Activated CD8-positive, alpha-beta T cell treated with anti-CD3 and anti-CD28 coated beads, Interleukin-2, amount 10 ng/mL, durations not matched to agents 7 days and 5 days (primary cell): Measurements from ENCODE around the gene KLRG1. TPM values are rescaled to one million over a fixed set of nuclear protein-coding genes. Genes with fewer than 3 reads are reported as not detected.
A peak's percentile ranks its signal among the peaks of the same experiment; 100 is the strongest.

Experiments
- ATAC-seq: fragments of 150-1000 bp; cut with Tn5 transposase; one replicate; pipeline ENCODE4 v1.10.0; 2021; ENCODE audit warnings: moderate library complexity
- CTCF ChIA-PET: fragments of 350-600 bp; sonication (Branson Sonifier 250); formaldehyde crosslinking; loops from one replicate; lab custom pipeline; 2021; ENCODE audit warnings: antibody characterized with exemption; lab: Charles Lee
- POLR2A ChIA-PET: fragments of 350-600 bp; sonication (Branson Sonifier 250); formaldehyde crosslinking; loops from one replicate; lab custom pipeline; 2021; ENCODE audit warnings: antibody characterized with exemption; lab: Charles Lee
- DNase-seq: peaks from one replicate; pipeline ENCODE4 v3.0.0-alpha.2; 2020
- H3K27ac Mint-ChIP-seq: one replicate; pipeline ENCODE4 v1.8.0; 2021; ENCODE audit warnings: mild to moderate bottlenecking, mixed read lengths
- H3K27me3 Mint-ChIP-seq: one replicate; pipeline ENCODE4 v1.8.0; 2021; ENCODE audit warnings: low read depth, mixed read lengths
- H3K36me3 Mint-ChIP-seq: one replicate; pipeline ENCODE4 v1.8.0; 2021; ENCODE audit warnings: low read depth, mixed read lengths
- H3K4me1 Mint-ChIP-seq: one replicate; pipeline ENCODE4 v1.8.0; 2021; ENCODE audit warnings: low read depth, mixed read lengths
- H3K4me3 Mint-ChIP-seq: one replicate; pipeline ENCODE4 v1.8.0; 2021; ENCODE audit warnings: mild to moderate bottlenecking, mixed read lengths
- H3K9me3 Mint-ChIP-seq: one replicate; pipeline ENCODE4 v1.8.0; 2022; ENCODE audit warnings: mixed read lengths; ENCODE audit not compliant: insufficient read depth
- total RNA-seq, 2 experiments: library from RNA; stranded (reverse); gene quantifications; one replicate each; pipeline ENCODE4 v1.2.3, GENCODE V29; 2021

Gene KLRG1
- total RNA-seq, 2 experiments from 2014 or later, result 4.3 to 4.6 TPM

DNA sequence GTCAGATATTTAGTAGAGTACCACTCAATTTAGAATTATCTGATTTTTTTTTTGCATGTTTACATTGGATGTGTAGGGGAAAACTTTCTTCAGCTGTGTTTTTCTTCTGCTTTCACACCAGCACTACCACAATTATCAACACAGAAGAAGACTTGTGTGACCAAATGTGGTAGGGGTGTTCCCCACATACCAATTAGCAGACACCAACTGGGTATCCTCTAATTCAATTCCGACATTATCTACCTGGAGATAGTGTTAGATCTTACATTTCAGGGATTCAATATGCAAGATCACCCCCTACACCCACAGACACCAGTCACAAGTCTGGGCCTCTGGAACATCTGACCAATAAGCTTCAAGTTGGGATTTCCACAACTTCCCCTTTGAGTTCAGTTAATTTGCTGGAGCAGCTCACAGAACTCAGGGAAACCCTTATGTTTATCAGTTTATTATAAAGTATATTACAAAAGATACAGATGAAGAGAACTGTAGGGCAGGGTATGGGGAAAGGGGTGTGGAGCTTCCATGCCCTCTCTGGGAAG is 4.1 kb upstream of the KLRG1 start:
- Mint-ChIP-seq H3K27me3 (no peaks in the 10 kb centered on the region), H3K27ac (no peak overlapping the region), H3K36me3 (peaks cover 2% of the 10 kb centered on the region), H3K4me1 (peaks cover 32% of the 10 kb centered on the region), H3K4me3 (no peak overlapping the region), H3K9me3 (peaks cover 10% of the 10 kb centered on the region)
- ATAC-seq (no peak), DNase-seq (no peak)
- ChIA-PET CTCF (no interaction called here), POLR2A (no interaction called here)

DNA sequence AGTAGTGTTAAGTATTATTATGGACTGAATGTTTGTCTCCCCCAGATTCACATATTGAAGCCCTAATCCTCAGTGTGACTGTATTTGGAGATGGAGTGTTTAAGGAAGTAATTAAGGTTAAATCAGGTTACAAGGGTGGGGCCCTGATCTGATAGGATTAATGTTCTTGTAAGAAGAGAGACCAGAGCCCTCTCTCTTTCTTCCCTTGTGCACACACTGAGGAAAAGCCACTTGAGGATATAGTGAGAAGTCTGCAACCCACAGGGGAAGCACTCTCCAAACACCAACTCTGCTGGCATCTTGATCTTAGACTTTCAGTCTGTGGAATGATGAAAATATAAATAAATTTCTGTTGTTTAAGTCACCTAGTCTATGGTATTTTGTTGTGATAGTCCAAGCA is 2.2 kb upstream of the KLRG1 start:
- CTCF ChIA-PET, result interaction anchor here (1.3 kb wide), 1 partner anchor 52 kb away, joined by 6 read pairs; no protein-coding TSS in a partner anchor
- Mint-ChIP-seq H3K27me3 (no peaks in the 10 kb centered on the region), H3K27ac (peak overlapping the region; percentile 70), H3K4me1 (peaks cover 35% of the 10 kb centered on the region), H3K4me3 (no peak overlapping the region), H3K36me3 (no peaks in the 10 kb centered on the region), H3K9me3 (peaks cover 8% of the 10 kb centered on the region)
- POLR2A ChIA-PET, result interaction anchor here (0.7 kb wide), 1 partner anchor 10 kb away, joined by 3 read pairs; no protein-coding TSS in a partner anchor
- DNase-seq (no peak), ATAC-seq (peak; percentile 44)

DNA sequence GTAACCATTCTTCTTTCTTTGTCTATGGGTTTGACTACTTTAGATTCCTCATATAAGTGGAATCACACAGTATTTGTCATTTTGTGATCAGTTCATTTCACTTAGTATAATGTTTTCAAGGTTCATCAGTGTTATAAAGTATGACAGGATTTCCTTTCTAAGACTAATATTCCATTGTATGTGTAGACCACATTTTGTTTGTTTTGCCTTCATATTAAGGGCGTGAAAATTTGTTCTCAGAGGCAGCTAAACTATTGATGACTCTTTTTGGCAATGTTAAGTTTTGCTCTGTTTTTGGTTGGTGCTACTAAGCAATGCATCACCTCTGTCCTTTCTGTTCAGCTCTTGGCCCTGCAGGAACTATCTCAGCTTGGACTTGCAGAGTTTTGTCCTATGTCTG is 1.7 kb upstream of the KLRG1 start:
- ATAC-seq (peak; percentile 35), DNase-seq (no peak)
- CTCF ChIA-PET, result interaction anchor here (0.8 to 1.3 kb wide), 2 partner anchors 37 to 51 kb away, joined by 3 to 6 read pairs; no protein-coding TSS in a partner anchor
- Mint-ChIP-seq H3K9me3 (peaks cover 8% of the 10 kb centered on the region), H3K36me3 (no peaks in the 10 kb centered on the region), H3K4me1 (peaks cover 37% of the 10 kb centered on the region), H3K27me3 (no peaks in the 10 kb centered on the region), H3K27ac (peak overlapping the region; percentile 70), H3K4me3 (no peak overlapping the region)
- POLR2A ChIA-PET, result interaction anchor here (0.7 kb wide), 1 partner anchor 9 kb away, joined by 3 read pairs; no protein-coding TSS in a partner anchor

GRCh38 chr12:8991371-8992345 is 2.3 kb downstream of the KLRG1 start:
- DNase-seq (no peak), ATAC-seq (no peak)
- Mint-ChIP-seq H3K27ac (peak overlapping the region; percentile 66), H3K4me3 (peak overlapping the region; percentile 8), H3K36me3 (no peaks in the 10 kb centered on the region), H3K9me3 (peaks cover 3% of the 10 kb centered on the region), H3K27me3 (no peaks in the 10 kb centered on the region), H3K4me1 (peaks cover 37% of the 10 kb centered on the region)
- ChIA-PET CTCF (interaction anchor here (0.8 to 1.7 kb wide), 4 partner anchors 40 to 284 kb away, joined by 3 to 7 read pairs (median 3); partner anchors contain the start of gene M6PR), POLR2A (interaction anchor here (0.8 to 1.4 kb wide), 4 partner anchors 10 to 42 kb away, joined by 3 to 5 read pairs (median 3); partner anchors contain the start of gene M6PR)

- Mint-ChIP-seq H3K36me3 (no peaks in the 10 kb centered on the region), H3K27me3 (no peaks in the 10 kb centered on the region), H3K9me3 (no peaks in the 10 kb centered on the region), H3K27ac (no peak overlapping the region), H3K4me1 (peaks cover 26% of the 10 kb centered on the region), H3K4me3 (peak overlapping the region; percentile 34)
- DNase-seq (no peak), ATAC-seq (no peak)
- ChIA-PET CTCF (interaction anchor here (0.7 kb wide), 1 partner anchor 44 kb away, joined by 3 read pairs; the partner anchor contains the start of gene M6PR), POLR2A (no interaction called here)
These were observed 4.5 kb downstream of the KLRG1 start for GRCh38 chr12:8993827-8994226.

GRCh38 chr12:8995021-8995775 is 5.9 kb downstream of the KLRG1 start:
- ChIA-PET POLR2A (no interaction called here), CTCF (interaction anchor here (2.3 kb wide), 1 partner anchor 44 kb away, joined by 10 read pairs; no protein-coding TSS in a partner anchor)
- Mint-ChIP-seq H3K9me3 (no peaks in the 10 kb centered on the region), H3K36me3 (peaks cover 4% of the 10 kb centered on the region), H3K27me3 (no peaks in the 10 kb centered on the region), H3K4me1 (peaks cover 17% of the 10 kb centered on the region), H3K27ac (no peak overlapping the region), H3K4me3 (no peak overlapping the region)
- DNase-seq (no peak), ATAC-seq (no peak)

DNA sequence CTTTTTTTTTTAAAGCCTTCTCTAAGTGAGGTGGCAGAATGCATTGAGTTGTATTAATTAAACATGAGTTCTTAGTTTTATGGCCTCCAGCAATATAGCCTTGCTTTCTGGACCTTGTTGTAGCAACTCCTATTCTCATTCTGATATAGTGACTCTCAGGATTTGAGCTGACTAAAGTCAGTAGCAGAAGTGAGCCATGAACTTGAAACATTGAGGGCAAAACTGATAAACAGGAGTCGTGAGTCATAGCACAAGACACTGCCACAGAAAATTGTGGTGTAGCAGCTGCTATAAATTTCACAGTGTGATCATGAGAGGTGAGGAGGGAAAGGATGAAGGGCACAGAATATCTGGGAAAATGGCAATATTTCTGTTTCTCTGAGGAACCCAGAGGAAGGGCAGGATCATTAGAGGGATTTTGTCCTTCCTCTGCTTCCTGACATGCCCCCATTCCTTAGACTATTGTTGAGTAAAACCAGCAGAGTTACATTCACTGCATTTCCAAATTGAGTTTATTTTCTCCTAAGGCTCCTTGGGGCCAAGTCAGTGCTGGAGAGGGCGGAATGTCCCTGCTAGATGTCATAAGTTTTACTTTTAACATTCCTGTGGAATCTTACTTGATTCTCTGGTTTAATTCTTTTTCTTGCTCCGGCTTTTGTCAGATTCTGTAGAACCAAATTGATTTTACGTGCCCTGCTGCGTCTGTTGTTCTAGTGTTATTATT is 7.5 kb downstream of the KLRG1 start:
- ChIA-PET CTCF (interaction anchor here (0.9 to 2.3 kb wide), 4 partner anchors 40 to 47 kb away, joined by 3 to 10 read pairs (median 4); partner anchors contain the start of gene M6PR), POLR2A (interaction anchor here (0.8 to 1.0 kb wide), 3 partner anchors 9 to 67 kb away, joined by 3 to 6 read pairs (median 3); partner anchors contain the start of gene M6PR)
- no peaks in the 10 kb centered on the region for H3K27me3 Mint-ChIP-seq
- peak overlapping the region; percentile 16 for H3K27ac Mint-ChIP-seq
- H3K9me3 Mint-ChIP-seq, result no peaks in the 10 kb centered on the region
- DNase-seq (no peak), ATAC-seq (peak; percentile 75)
- peaks cover 4% of the 10 kb centered on the region for H3K36me3 Mint-ChIP-seq
- no peak overlapping the region for H3K4me3 Mint-ChIP-seq
- peaks cover 17% of the 10 kb centered on the region for H3K4me1 Mint-ChIP-seq

- Mint-ChIP-seq H3K4me3 (no peak overlapping the region), H3K4me1 (peaks cover 10% of the 10 kb centered on the region), H3K36me3 (peaks cover 4% of the 10 kb centered on the region), H3K27me3 (no peaks in the 10 kb centered on the region), H3K9me3 (no peaks in the 10 kb centered on the region), H3K27ac (no peak overlapping the region)
- DNase-seq, result no peak
- CTCF ChIA-PET, result no interaction called here
- POLR2A ChIA-PET, result interaction anchor here (0.9 kb wide), 1 partner anchor 10 kb away, joined by 3 read pairs; no protein-coding TSS in a partner anchor
- ATAC-seq, result no peak
These were observed 11.9 kb downstream of the KLRG1 start for GRCh38 chr12:9001233-9001632.

GRCh38 chr12:9002335-9002734 is 13.0 kb downstream of the KLRG1 start:
- no peaks in the 10 kb centered on the region for H3K9me3 Mint-ChIP-seq
- DNase-seq, result no peak
- H3K27me3 Mint-ChIP-seq, result no peaks in the 10 kb centered on the region
- no peak overlapping the region for H3K27ac Mint-ChIP-seq
- no peak for ATAC-seq
- POLR2A ChIA-PET, result no interaction called here
- H3K4me1 Mint-ChIP-seq, result peaks cover 2% of the 10 kb centered on the region
- no peak overlapping the region for H3K4me3 Mint-ChIP-seq
- peaks cover 4% of the 10 kb centered on the region for H3K36me3 Mint-ChIP-seq
- CTCF ChIA-PET, result no interaction called here

DNA sequence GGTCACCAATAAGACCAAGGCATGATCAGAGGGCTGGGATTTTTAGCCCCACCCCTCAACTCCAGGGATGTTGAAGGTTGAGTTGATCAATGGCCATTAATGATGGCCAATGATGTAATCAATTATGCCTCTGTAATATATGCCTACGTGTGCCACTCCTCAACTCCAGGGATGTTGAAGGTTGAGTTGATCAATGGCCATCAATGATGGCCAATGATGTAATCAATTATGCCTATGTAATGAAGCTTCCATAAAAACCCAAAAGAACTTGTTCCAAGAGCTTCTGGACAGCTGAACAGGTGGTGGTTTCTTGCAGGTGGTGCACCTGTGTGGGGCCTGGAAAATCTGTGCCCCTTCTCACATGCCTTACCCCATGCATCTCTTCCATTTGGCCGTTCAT is 33.2 kb downstream of the KLRG1 start:
- CTCF ChIA-PET, result interaction anchor here (1.5 to 2.0 kb wide), 2 partner anchors 16 to 73 kb away, joined by 4 to 11 read pairs; partner anchors contain the start of gene M6PR
- DNase-seq (no peak), ATAC-seq (no peak)
- Mint-ChIP-seq H3K9me3 (peaks cover 17% of the 10 kb centered on the region), H3K4me3 (no peak overlapping the region), H3K4me1 (peaks cover 12% of the 10 kb centered on the region), H3K27me3 (no peaks in the 10 kb centered on the region), H3K27ac (no peak overlapping the region), H3K36me3 (peaks cover 3% of the 10 kb centered on the region)
- POLR2A ChIA-PET, result interaction anchor here (0.7 kb wide), 2 partner anchors 72 to 563 kb away, joined by 3 to 5 read pairs; no protein-coding TSS in a partner anchor
